Liver (tissue), 9 donors: ENCODE data around the gene KDM1B. TPM values are rescaled to one million over a fixed set of nuclear protein-coding genes. Genes with fewer than 3 reads are reported as not detected.

Source experiments
- DNase-seq: peaks from one replicate; pipeline ENCODE4 v3.0.0-alpha.2; 2017; ENCODE audit warnings: low spot score
- H3K27ac ChIP-seq, 2 donors: one replicate each; pipeline ENCODE4 v1.7.0; 2013; ENCODE audit warnings: inconsistent platforms in 2 of 2, low read length in 2 of 2, control low read depth in 1 of 2, low read depth in 1 of 2, mild to moderate bottlenecking in 1 of 2
- H3K27me3 ChIP-seq, 4 donors: one replicate each; pipeline versions ENCODE4 v1.6.1 to v1.7.0; 2013; ENCODE audit warnings: low read length in 3 of 4, inconsistent platforms in 1 of 4, mild to moderate bottlenecking in 1 of 4, moderate library complexity in 1 of 4; ENCODE audit not compliant: control insufficient read depth in 4 of 4, insufficient read depth in 4 of 4
- H3K36me3 ChIP-seq, 4 donors: one replicate each; pipeline versions ENCODE4 v1.6.1 to v1.7.0; 2013; ENCODE audit warnings: low read length in 3 of 4, mild to moderate bottlenecking in 3 of 4, low read depth in 1 of 4, moderate library complexity in 1 of 4; ENCODE audit not compliant: control insufficient read depth in 4 of 4, insufficient read depth in 3 of 4
- H3K4me1 ChIP-seq, 4 donors: one replicate each; pipeline versions ENCODE4 v1.6.1 to v1.7.0; 2013; ENCODE audit warnings: low read length in 3 of 4, mild to moderate bottlenecking in 3 of 4, moderate library complexity in 1 of 4; ENCODE audit not compliant: control insufficient read depth in 4 of 4, insufficient read depth in 4 of 4
- H3K4me3 ChIP-seq, 3 donors: one replicate each; pipeline versions ENCODE4 v1.6.1 to v1.7.0; 2013; ENCODE audit warnings: low read length in 3 of 3, control low read depth in 1 of 3, low read depth in 1 of 3, mild to moderate bottlenecking in 1 of 3
- H3K9ac ChIP-seq, 2 donors: one replicate each; pipeline ENCODE4 v1.7.0; 2013; ENCODE audit warnings: low read length in 2 of 2, mild to moderate bottlenecking in 2 of 2, moderate library complexity in 2 of 2, control low read depth in 1 of 2, low read depth in 1 of 2
- H3K9me3 ChIP-seq, 4 donors: one replicate each; pipeline versions ENCODE4 v1.6.1 to v1.7.0; 2013; ENCODE audit warnings: low read length in 3 of 4; ENCODE audit not compliant: control insufficient read depth in 4 of 4
- ATF3 ChIP-seq: IDR thresholded peaks from 2 replicates; pipeline ENCODE4 v1.6.1; 2016; ENCODE audit warnings: antibody characterized with exemption
- CTCF ChIP-seq: fragments of 150-350 bp; IDR thresholded peaks from 2 replicates; pipeline ENCODE4 v1.5.1; 2017; ENCODE audit warnings: improper control_type of control experiment, low read depth, low read length; ENCODE audit not compliant: missing input control
- EGR1 ChIP-seq, 2 donors: IDR thresholded peaks; 2 replicates each; pipeline ENCODE4 v1.6.1; 2016 to 2018; ENCODE audit warnings: antibody characterized with exemption in 2 of 2, low read depth in 2 of 2
- FOXA1 ChIP-seq: IDR thresholded peaks from 2 replicates; pipeline ENCODE4 v1.6.1; 2016; ENCODE audit warnings: antibody characterized with exemption
- FOXA2 ChIP-seq: IDR thresholded peaks from 2 replicates; pipeline ENCODE4 v1.6.1; 2016; ENCODE audit warnings: antibody characterized with exemption
- GABPA ChIP-seq, 2 donors: IDR thresholded peaks in 1 of 2; conservative IDR thresholded peaks in 1 of 2; 2 replicates each; pipeline ENCODE4 v1.6.1; 2016; ENCODE audit warnings: antibody characterized with exemption in 2 of 2, mild to moderate bottlenecking in 1 of 2, moderate library complexity in 1 of 2
- HNF4A ChIP-seq, 2 donors: conservative IDR thresholded peaks; 2 replicates each; pipeline ENCODE4 v1.6.1; 2016; ENCODE audit warnings: antibody characterized with exemption in 2 of 2, mild to moderate bottlenecking in 2 of 2
- HNF4G ChIP-seq: IDR thresholded peaks from 2 replicates; pipeline ENCODE4 v1.6.1; 2016; ENCODE audit warnings: antibody characterized with exemption
- JUND ChIP-seq, 2 donors: IDR thresholded peaks; 2 replicates each; pipeline ENCODE4 v1.6.1; 2016; ENCODE audit warnings: antibody characterized with exemption in 2 of 2
- NR2F2 ChIP-seq: IDR thresholded peaks from 2 replicates; pipeline ENCODE4 v1.6.1; 2016; ENCODE audit warnings: antibody characterized with exemption
- RAD21 ChIP-seq, 2 donors: IDR thresholded peaks; 2 replicates each; pipeline ENCODE4 v1.6.1; 2016; ENCODE audit warnings: antibody characterized with exemption in 2 of 2, mild to moderate bottlenecking in 2 of 2
- RXRA ChIP-seq, 2 donors: IDR thresholded peaks; 2 replicates each; pipeline ENCODE4 v1.6.1; 2017 to 2018; ENCODE audit warnings: antibody characterized with exemption in 2 of 2, mild to moderate bottlenecking in 1 of 2
- SP1 ChIP-seq: IDR thresholded peaks from 2 replicates; pipeline ENCODE4 v1.6.1; 2018; ENCODE audit warnings: antibody characterized with exemption, mild to moderate bottlenecking
- TAF1 ChIP-seq: conservative IDR thresholded peaks from 2 replicates; pipeline ENCODE4 v1.6.1; 2016; ENCODE audit warnings: antibody characterized with exemption, mild to moderate bottlenecking
- YY1 ChIP-seq: IDR thresholded peaks from 2 replicates; pipeline ENCODE4 v1.6.1; 2016; ENCODE audit warnings: antibody characterized with exemption, mild to moderate bottlenecking
- ZBTB33 ChIP-seq: IDR thresholded peaks from 2 replicates; pipeline ENCODE4 v1.6.1; 2016; ENCODE audit warnings: antibody characterized with exemption
- WGBS: extraction: QIAGEN DNeasy Blood & Tissue Kit; methylation state at CpG from one replicate; pipeline ENCODE4 v1.1.7; 2013; 5-methylcytosine and 5-hydroxymethylcytosine counted together
- polyA plus RNA-seq, 2 donors: library from polyadenylated mRNA; stranded (reverse) in 1 of 2; unstranded in 1 of 2; fragments of 200-250 nt in 1 of 2; fragments of >200 nt in 1 of 2; fragmentation: Nextera tagmentation in 1 of 2; extraction: Ambion mirVana in 1 of 2; gene quantifications; one replicate each; pipeline versions ENCODE4 v1.2.1 to v1.2.3, GENCODE V29; 2013 to 2015
- total RNA-seq, 2 donors: library from RNA; depleted of rRNA; stranded (reverse); fragments of >200 nt; gene quantifications; one replicate each; pipeline ENCODE4 v1.2.3, GENCODE V29; 2014
- TF ChIP-seq, protein P1 (sequence below): IDR thresholded peaks from 2 replicates; pipeline ENCODE4 v1.6.1; 2016; ENCODE audit warnings: antibody characterized with exemption, mild to moderate bottlenecking
- TF ChIP-seq, protein P2 (sequence below): IDR thresholded peaks from 2 replicates; pipeline ENCODE4 v1.6.1; 2016; ENCODE audit warnings: antibody characterized with exemption
- donor health status: healthy.
- donor health status: healthy.
- donor health status: healthy.
- donor health status: healthy.
- donor health status: healthy.

KDM1B gene
- total and polyA plus RNA-seq, 4 donors = 1.6 to 10.2 (median 6.7) TPM

- Histone ChIP-seq H3K27me3 (no peaks in the 10 kb centered on the region), H3K9ac (peak overlapping the region; percentile 54 to 56), H3K4me3 (peak overlapping the region; percentile 86 to 99 (median 91)), H3K9me3 (no peaks in the 10 kb centered on the region), H3K4me1 (peaks cover 2 to 31% (median 21%) of the 10 kb centered on the region in 4 donors), H3K36me3 (peaks cover 2 to 9% (median 6%) of the 10 kb centered on the region in 4 donors), H3K27ac (peak overlapping the region; percentile 90 to 96)
- WGBS = under 1% methylated on average over 26 of the region's 26 CpGs
- TF ChIP-seq EGR1 (IDR thresholded peaks at IDR 0.05; ENCODE audit: low read depth in 2 of 2) = no peak
- TF ChIP-seq CTCF = peak; percentile 28
- TF ChIP-seq GABPA (IDR thresholded peaks at IDR 0.05 in 1 of 2, conservative IDR thresholded peaks at IDR 0.05 in 1 of 2) = no peak
- TF ChIP-seq HNF4G = no peak
- TF ChIP-seq YY1 = no peak
- no peak for TF ChIP-seq FOXA2
- TF ChIP-seq FOXA1 = no peak
- peak; percentile 9 to 33 for TF ChIP-seq RXRA (IDR thresholded peaks at IDR 0.05)
- TF ChIP-seq HNF4A (conservative IDR thresholded peaks at IDR 0.05) = no peak
- TF ChIP-seq SP1 = peak; percentile 28
- no peak for TF ChIP-seq ATF3
- no peak for TF ChIP-seq JUND (IDR thresholded peaks at IDR 0.05)
- TF ChIP-seq, protein P1, sequence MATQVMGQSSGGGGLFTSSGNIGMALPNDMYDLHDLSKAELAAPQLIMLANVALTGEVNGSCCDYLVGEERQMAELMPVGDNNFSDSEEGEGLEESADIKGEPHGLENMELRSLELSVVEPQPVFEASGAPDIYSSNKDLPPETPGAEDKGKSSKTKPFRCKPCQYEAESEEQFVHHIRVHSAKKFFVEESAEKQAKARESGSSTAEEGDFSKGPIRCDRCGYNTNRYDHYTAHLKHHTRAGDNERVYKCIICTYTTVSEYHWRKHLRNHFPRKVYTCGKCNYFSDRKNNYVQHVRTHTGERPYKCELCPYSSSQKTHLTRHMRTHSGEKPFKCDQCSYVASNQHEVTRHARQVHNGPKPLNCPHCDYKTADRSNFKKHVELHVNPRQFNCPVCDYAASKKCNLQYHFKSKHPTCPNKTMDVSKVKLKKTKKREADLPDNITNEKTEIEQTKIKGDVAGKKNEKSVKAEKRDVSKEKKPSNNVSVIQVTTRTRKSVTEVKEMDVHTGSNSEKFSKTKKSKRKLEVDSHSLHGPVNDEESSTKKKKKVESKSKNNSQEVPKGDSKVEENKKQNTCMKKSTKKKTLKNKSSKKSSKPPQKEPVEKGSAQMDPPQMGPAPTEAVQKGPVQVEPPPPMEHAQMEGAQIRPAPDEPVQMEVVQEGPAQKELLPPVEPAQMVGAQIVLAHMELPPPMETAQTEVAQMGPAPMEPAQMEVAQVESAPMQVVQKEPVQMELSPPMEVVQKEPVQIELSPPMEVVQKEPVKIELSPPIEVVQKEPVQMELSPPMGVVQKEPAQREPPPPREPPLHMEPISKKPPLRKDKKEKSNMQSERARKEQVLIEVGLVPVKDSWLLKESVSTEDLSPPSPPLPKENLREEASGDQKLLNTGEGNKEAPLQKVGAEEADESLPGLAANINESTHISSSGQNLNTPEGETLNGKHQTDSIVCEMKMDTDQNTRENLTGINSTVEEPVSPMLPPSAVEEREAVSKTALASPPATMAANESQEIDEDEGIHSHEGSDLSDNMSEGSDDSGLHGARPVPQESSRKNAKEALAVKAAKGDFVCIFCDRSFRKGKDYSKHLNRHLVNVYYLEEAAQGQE = no peak
- TF ChIP-seq TAF1 = no peak
- peak; percentile 48 to 65 for TF ChIP-seq RAD21 (IDR thresholded peaks at IDR 0.05)
- TF ChIP-seq, protein P2, sequence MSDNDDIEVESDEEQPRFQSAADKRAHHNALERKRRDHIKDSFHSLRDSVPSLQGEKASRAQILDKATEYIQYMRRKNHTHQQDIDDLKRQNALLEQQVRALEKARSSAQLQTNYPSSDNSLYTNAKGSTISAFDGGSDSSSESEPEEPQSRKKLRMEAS = peak; percentile 17
- no peak for TF ChIP-seq NR2F2
- TF ChIP-seq ZBTB33 = no peak
- peak; percentile 49 for DNase-seq
Measured at GRCh38 chr6:18155864-18156421, 721 bp downstream of the KDM1B start.
